Measurements from ENCODE around the gene TMEM254.

- TF ChIP-seq CTCF (IDR thresholded peaks at IDR 0.05) (peak; percentile 56 to 91 (median 64)), POLR2A (IDR thresholded peaks at IDR 0.05) (no peak)
These were observed 31.6 kb upstream of the TMEM254 start for GRCh38 chr10:80046629-80047441.

Measured in testis (tissue), 2 donors.